ENCODE data around the gene PTPRM.

Gene PTPRM

GRCh38 chr18:8242151-8242696 lies 675.1 kb downstream of the PTPRM start:
- no peaks in the 10 kb centered on the region for H3K79me2 ChIP-seq (ENCODE audit: insufficient read depth, low read depth)
- H3K4me3 ChIP-seq (IDR thresholded peaks at IDR 0.05; ENCODE audit: insufficient read depth, low read depth, low read length), result no peak overlapping the region
- no peaks in the 10 kb centered on the region for H3K4me1 ChIP-seq (ENCODE audit: low read depth, poor library complexity, severe bottlenecking)
- no peaks in the 10 kb centered on the region for H3K36me3 ChIP-seq (ENCODE audit: insufficient read depth)
- no peaks in the 10 kb centered on the region for H4K20me1 ChIP-seq (ENCODE audit: insufficient read depth)
- no peaks in the 10 kb centered on the region for H3K27me3 ChIP-seq (ENCODE audit: insufficient read depth, low read depth)
- H3K4me2 ChIP-seq, result no peak overlapping the region
- H2AFZ ChIP-seq (ENCODE audit: low read depth), result no peak overlapping the region
- no peak overlapping the region for H3K9ac ChIP-seq
- TF ChIP-seq CTCF (conservative IDR thresholded peaks at IDR 0.05; ENCODE audit: low read depth, low read length), result no peak
- no peak overlapping the region for H3K27ac ChIP-seq

GRCh38 chr18:8247700-8248099 lies 680.6 kb downstream of the PTPRM start:
- no peak overlapping the region for H3K27ac ChIP-seq
- TF ChIP-seq CTCF (conservative IDR thresholded peaks at IDR 0.05; ENCODE audit: low read depth, low read length), result no peak
- H3K79me2 ChIP-seq (ENCODE audit: insufficient read depth, low read depth), result no peaks in the 10 kb centered on the region
- no peaks in the 10 kb centered on the region for H3K4me1 ChIP-seq (ENCODE audit: low read depth, poor library complexity, severe bottlenecking)
- no peak overlapping the region for H3K9ac ChIP-seq
- no peaks in the 10 kb centered on the region for H3K27me3 ChIP-seq (ENCODE audit: insufficient read depth, low read depth)
- H3K4me2 ChIP-seq, result no peak overlapping the region
- H3K4me3 ChIP-seq (IDR thresholded peaks at IDR 0.05; ENCODE audit: insufficient read depth, low read depth, low read length), result no peak overlapping the region
- H4K20me1 ChIP-seq (ENCODE audit: insufficient read depth), result no peaks in the 10 kb centered on the region
- H2AFZ ChIP-seq (ENCODE audit: low read depth), result no peak overlapping the region
- no peaks in the 10 kb centered on the region for H3K36me3 ChIP-seq (ENCODE audit: insufficient read depth)

GRCh38 chr18:8248576-8248975 lies 681.5 kb downstream of the PTPRM start:
- Histone ChIP-seq H2AFZ (ENCODE audit: low read depth) (no peak overlapping the region), H3K4me2 (no peak overlapping the region), H3K36me3 (ENCODE audit: insufficient read depth) (no peaks in the 10 kb centered on the region), H3K27ac (no peak overlapping the region), H3K79me2 (ENCODE audit: insufficient read depth, low read depth) (no peaks in the 10 kb centered on the region), H3K4me1 (ENCODE audit: low read depth, poor library complexity, severe bottlenecking) (no peaks in the 10 kb centered on the region), H3K9ac (no peak overlapping the region), H4K20me1 (ENCODE audit: insufficient read depth) (no peaks in the 10 kb centered on the region), H3K4me3 (IDR thresholded peaks at IDR 0.05; ENCODE audit: insufficient read depth, low read depth, low read length) (no peak overlapping the region), H3K27me3 (ENCODE audit: insufficient read depth, low read depth) (no peaks in the 10 kb centered on the region)
- TF ChIP-seq CTCF (conservative IDR thresholded peaks at IDR 0.05; ENCODE audit: low read depth, low read length), result no peak

GRCh38 chr18:8249811-8250210 lies 682.7 kb downstream of the PTPRM start:
- Histone ChIP-seq H3K27ac (no peak overlapping the region), H2AFZ (ENCODE audit: low read depth) (no peak overlapping the region), H3K4me3 (IDR thresholded peaks at IDR 0.05; ENCODE audit: insufficient read depth, low read depth, low read length) (no peak overlapping the region), H3K27me3 (ENCODE audit: insufficient read depth, low read depth) (no peaks in the 10 kb centered on the region), H3K79me2 (ENCODE audit: insufficient read depth, low read depth) (no peaks in the 10 kb centered on the region), H3K9ac (no peak overlapping the region), H4K20me1 (ENCODE audit: insufficient read depth) (no peaks in the 10 kb centered on the region), H3K36me3 (ENCODE audit: insufficient read depth) (no peaks in the 10 kb centered on the region), H3K4me1 (ENCODE audit: low read depth, poor library complexity, severe bottlenecking) (no peaks in the 10 kb centered on the region), H3K4me2 (no peak overlapping the region)
- TF ChIP-seq CTCF (conservative IDR thresholded peaks at IDR 0.05; ENCODE audit: low read depth, low read length), result no peak

Measured in KMS-11 (cell line).